GM23338 (cell line): ENCODE results near the gene MT1A.

Experiments used
- CREB1 ChIP-seq: fragments of 250-450 bp; sonication (Bioruptor Pico); IDR thresholded peaks from 2 replicates; pipeline ENCODE4 v1.5.0; 2020; ENCODE audit warnings: low read depth, mild to moderate bottlenecking, moderate library complexity
- EZH2 ChIP-seq: fragments of 200-600 bp; sonication (generic); IDR thresholded peaks from one replicate; pipeline ENCODE4 v1.8.0; 2017; ENCODE audit warnings: antibody characterized with exemption, mild to moderate bottlenecking, low read depth; ENCODE audit not compliant: unreplicated experiment
- EZH2phosphoT487 ChIP-seq: fragments of 200-600 bp; sonication (generic); IDR thresholded peaks from one replicate; pipeline ENCODE4 v1.8.1; 2018; ENCODE audit warnings: antibody characterized with exemption; ENCODE audit not compliant: unreplicated experiment
- JUNB ChIP-seq: IDR thresholded peaks from one replicate; pipeline ENCODE4 v1.6.1; 2016; ENCODE audit warnings: antibody characterized with exemption; ENCODE audit not compliant: unreplicated experiment
- POLR2AphosphoS5 ChIP-seq: IDR thresholded peaks from 2 replicates; pipeline ENCODE4 v1.6.1; 2016; ENCODE audit warnings: antibody characterized with exemption, low read depth
- ZNF331 ChIP-seq: fragments of 250-450 bp; sonication (Bioruptor Pico); IDR thresholded peaks from 2 replicates; pipeline ENCODE4 v1.5.0; 2020; ENCODE audit warnings: low read depth, mild to moderate bottlenecking, moderate library complexity
- TF ChIP-seq, protein P1 (sequence below), 2 experiments: fragments of 200-600 bp in 1 of 2; sonication (generic) in 1 of 2; conservative IDR thresholded peaks; 2 replicates each; pipeline versions ENCODE4 v1.5.1 to v1.6.1; 2016 to 2017; ENCODE audit warnings: antibody characterized with exemption in 2 of 2, low read depth in 2 of 2, mild to moderate bottlenecking in 2 of 2, moderate library complexity in 1 of 2
- TF ChIP-seq, protein P2 (sequence below): IDR thresholded peaks from one replicate; pipeline ENCODE4 v1.6.1; 2018; ENCODE audit warnings: antibody characterized with exemption; ENCODE audit not compliant: unreplicated experiment
- TF ChIP-seq, protein P3 (sequence below): fragments of 250-450 bp; sonication (Bioruptor Pico); IDR thresholded peaks from 2 replicates; pipeline ENCODE4 v1.5.0; 2020; ENCODE audit warnings: mild to moderate bottlenecking, moderate library complexity

DNA sequence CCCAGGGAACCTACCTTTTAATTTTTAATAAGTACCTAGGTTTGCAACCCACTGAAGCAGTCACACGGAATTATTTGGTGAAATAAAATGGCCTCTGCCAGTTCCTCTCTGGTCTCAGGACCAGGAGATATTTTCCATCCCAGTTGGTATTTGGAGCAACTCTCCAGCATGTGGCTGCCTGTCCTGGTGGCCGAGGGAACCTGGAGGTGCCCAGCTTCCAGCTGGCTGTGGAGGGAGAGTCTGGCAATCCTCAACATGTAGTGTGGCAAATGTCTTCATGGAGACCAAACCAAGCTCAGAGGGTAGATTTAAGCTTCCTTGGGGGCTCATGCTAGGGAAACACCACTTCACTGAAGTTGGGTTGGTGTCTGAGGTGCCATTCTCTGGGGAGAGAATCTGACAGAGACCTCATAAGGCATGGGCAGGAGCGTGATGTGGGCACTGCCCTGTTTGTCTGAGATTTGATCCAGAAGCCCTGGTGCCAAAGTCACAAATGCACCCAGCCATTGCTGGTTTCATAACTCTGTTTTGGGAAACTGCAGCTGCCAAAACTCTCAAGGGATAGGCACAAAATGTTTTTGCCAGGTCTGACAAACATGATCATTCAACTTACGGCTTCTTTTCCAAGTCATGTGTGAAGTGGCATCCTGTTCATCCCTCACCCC lies 46.6 kb downstream of the MT1A start:
- TF ChIP-seq, protein P1, sequence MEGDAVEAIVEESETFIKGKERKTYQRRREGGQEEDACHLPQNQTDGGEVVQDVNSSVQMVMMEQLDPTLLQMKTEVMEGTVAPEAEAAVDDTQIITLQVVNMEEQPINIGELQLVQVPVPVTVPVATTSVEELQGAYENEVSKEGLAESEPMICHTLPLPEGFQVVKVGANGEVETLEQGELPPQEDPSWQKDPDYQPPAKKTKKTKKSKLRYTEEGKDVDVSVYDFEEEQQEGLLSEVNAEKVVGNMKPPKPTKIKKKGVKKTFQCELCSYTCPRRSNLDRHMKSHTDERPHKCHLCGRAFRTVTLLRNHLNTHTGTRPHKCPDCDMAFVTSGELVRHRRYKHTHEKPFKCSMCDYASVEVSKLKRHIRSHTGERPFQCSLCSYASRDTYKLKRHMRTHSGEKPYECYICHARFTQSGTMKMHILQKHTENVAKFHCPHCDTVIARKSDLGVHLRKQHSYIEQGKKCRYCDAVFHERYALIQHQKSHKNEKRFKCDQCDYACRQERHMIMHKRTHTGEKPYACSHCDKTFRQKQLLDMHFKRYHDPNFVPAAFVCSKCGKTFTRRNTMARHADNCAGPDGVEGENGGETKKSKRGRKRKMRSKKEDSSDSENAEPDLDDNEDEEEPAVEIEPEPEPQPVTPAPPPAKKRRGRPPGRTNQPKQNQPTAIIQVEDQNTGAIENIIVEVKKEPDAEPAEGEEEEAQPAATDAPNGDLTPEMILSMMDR (conservative IDR thresholded peaks at IDR 0.05; ENCODE audit: low read depth in 2 of 2) = no peak
- TF ChIP-seq, protein P2, sequence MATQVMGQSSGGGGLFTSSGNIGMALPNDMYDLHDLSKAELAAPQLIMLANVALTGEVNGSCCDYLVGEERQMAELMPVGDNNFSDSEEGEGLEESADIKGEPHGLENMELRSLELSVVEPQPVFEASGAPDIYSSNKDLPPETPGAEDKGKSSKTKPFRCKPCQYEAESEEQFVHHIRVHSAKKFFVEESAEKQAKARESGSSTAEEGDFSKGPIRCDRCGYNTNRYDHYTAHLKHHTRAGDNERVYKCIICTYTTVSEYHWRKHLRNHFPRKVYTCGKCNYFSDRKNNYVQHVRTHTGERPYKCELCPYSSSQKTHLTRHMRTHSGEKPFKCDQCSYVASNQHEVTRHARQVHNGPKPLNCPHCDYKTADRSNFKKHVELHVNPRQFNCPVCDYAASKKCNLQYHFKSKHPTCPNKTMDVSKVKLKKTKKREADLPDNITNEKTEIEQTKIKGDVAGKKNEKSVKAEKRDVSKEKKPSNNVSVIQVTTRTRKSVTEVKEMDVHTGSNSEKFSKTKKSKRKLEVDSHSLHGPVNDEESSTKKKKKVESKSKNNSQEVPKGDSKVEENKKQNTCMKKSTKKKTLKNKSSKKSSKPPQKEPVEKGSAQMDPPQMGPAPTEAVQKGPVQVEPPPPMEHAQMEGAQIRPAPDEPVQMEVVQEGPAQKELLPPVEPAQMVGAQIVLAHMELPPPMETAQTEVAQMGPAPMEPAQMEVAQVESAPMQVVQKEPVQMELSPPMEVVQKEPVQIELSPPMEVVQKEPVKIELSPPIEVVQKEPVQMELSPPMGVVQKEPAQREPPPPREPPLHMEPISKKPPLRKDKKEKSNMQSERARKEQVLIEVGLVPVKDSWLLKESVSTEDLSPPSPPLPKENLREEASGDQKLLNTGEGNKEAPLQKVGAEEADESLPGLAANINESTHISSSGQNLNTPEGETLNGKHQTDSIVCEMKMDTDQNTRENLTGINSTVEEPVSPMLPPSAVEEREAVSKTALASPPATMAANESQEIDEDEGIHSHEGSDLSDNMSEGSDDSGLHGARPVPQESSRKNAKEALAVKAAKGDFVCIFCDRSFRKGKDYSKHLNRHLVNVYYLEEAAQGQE = no peak
- TF ChIP-seq EZH2 (no peak), ZNF331 (CRISPR knock-in tag) (no peak), POLR2AphosphoS5 (no peak), EZH2phosphoT487 (no peak), JUNB (no peak), CREB1 (CRISPR knock-in tag) (no peak)
- TF ChIP-seq, protein P3, sequence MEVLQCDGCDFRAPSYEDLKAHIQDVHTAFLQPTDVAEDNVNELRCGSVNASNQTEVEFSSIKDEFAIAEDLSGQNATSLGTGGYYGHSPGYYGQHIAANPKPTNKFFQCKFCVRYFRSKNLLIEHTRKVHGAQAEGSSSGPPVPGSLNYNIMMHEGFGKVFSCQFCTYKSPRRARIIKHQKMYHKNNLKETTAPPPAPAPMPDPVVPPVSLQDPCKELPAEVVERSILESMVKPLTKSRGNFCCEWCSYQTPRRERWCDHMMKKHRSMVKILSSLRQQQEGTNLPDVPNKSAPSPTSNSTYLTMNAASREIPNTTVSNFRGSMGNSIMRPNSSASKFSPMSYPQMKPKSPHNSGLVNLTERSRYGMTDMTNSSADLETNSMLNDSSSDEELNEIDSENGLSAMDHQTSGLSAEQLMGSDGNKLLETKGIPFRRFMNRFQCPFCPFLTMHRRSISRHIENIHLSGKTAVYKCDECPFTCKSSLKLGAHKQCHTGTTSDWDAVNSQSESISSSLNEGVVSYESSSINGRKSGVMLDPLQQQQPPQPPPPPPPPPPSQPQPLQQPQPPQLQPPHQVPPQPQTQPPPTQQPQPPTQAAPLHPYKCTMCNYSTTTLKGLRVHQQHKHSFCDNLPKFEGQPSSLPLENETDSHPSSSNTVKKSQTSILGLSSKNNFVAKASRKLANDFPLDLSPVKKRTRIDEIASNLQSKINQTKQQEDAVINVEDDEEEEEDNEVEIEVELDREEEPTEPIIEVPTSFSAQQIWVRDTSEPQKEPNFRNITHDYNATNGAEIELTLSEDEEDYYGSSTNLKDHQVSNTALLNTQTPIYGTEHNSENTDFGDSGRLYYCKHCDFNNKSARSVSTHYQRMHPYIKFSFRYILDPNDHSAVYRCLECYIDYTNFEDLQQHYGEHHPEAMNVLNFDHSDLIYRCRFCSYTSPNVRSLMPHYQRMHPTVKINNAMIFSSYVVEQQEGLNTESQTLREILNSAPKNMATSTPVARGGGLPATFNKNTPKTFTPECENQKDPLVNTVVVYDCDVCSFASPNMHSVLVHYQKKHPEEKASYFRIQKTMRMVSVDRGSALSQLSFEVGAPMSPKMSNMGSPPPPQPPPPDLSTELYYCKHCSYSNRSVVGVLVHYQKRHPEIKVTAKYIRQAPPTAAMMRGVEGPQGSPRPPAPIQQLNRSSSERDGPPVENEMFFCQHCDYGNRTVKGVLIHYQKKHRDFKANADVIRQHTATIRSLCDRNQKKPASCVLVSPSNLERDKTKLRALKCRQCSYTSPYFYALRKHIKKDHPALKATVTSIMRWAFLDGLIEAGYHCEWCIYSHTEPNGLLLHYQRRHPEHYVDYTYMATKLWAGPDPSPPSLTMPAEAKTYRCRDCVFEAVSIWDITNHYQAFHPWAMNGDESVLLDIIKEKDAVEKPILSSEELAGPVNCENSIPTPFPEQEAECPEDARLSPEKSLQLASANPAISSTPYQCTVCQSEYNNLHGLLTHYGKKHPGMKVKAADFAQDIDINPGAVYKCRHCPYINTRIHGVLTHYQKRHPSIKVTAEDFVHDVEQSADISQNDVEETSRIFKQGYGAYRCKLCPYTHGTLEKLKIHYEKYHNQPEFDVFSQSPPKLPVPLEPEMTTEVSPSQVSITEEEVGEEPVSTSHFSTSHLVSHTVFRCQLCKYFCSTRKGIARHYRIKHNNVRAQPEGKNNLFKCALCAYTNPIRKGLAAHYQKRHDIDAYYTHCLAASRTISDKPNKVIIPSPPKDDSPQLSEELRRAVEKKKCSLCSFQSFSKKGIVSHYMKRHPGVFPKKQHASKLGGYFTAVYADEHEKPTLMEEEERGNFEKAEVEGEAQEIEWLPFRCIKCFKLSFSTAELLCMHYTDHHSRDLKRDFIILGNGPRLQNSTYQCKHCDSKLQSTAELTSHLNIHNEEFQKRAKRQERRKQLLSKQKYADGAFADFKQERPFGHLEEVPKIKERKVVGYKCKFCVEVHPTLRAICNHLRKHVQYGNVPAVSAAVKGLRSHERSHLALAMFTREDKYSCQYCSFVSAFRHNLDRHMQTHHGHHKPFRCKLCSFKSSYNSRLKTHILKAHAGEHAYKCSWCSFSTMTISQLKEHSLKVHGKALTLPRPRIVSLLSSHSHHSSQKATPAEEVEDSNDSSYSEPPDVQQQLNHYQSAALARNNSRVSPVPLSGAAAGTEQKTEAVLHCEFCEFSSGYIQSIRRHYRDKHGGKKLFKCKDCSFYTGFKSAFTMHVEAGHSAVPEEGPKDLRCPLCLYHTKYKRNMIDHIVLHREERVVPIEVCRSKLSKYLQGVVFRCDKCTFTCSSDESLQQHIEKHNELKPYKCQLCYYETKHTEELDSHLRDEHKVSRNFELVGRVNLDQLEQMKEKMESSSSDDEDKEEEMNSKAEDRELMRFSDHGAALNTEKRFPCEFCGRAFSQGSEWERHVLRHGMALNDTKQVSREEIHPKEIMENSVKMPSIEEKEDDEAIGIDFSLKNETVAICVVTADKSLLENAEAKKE = no peak
